ENCODE data around the gene PRTG. TPM values are rescaled to one million over a fixed set of nuclear protein-coding genes. Genes with fewer than 3 reads are reported as not detected.

PRTG gene
- total RNA-seq, 1 experiment from 2014 or later = 11.4 TPM

GRCh38 chr15:55766676-55767075 is 23.7 kb upstream of the PRTG start:
- intact Hi-C loops (cut with micrococcal nuclease; ENCODE audit: unreplicated experiment) (no loop called here), in situ Hi-C loops (cut with HindIII; ENCODE audit: low pct_unique_long_range_greater_than_20kb, low sequenced_read_pairs) (no loop called here)
- no peaks in the 10 kb centered on the region for H3K9me3 ChIP-seq (ENCODE audit: control insufficient read depth, insufficient read depth, low read depth, low read length)
- ChIA-PET POLR2A (interaction anchor here (0.7 kb wide), 1 partner anchor 95 kb away, joined by 3 read pairs; no protein-coding TSS in a partner anchor), CTCF (no interaction called here)
- no peaks in the 10 kb centered on the region for H3K36me3 ChIP-seq (ENCODE audit: control insufficient read depth, insufficient read depth, low read length)
- H3K4me3 ChIP-seq (ENCODE audit: low read depth in 2 of 2, low read length in 2 of 2) = no peak overlapping the region
- no peak overlapping the region for H3K27ac ChIP-seq (ENCODE audit: low read length)
- H3K27me3 ChIP-seq (ENCODE audit: control insufficient read depth, insufficient read depth, low read length) = no peaks in the 10 kb centered on the region
- no TSS peak for BruUV-seq (replicated peaks)
- no peak for TF ChIP-seq SIN3A (IDR thresholded peaks at IDR 0.05; ENCODE audit: borderline replicate concordance, insufficient read depth, low read depth, low read length)
- TF ChIP-seq CTCF (IDR thresholded peaks at IDR 0.05) = no peak
- TF ChIP-seq REST (IDR thresholded peaks at IDR 0.05; ENCODE audit: insufficient read depth in 1 of 2, low read depth in 2 of 2, low read length in 1 of 2) = no peak
- no peak for TF ChIP-seq POLR2AphosphoS5 (IDR thresholded peaks at IDR 0.05; ENCODE audit: low read depth, low read length)
- TF ChIP-seq TCF7L2 (IDR thresholded peaks at IDR 0.05; ENCODE audit: low read depth, low read length) = no peak
- H3K4me1 ChIP-seq (ENCODE audit: control insufficient read depth, insufficient read depth, low read length) = no peaks in the 10 kb centered on the region
- ATAC-seq (no peak), DNase-seq (ENCODE audit: low read depth, low spot score) (no peak)

- Histone ChIP-seq H3K36me3 (ENCODE audit: control insufficient read depth, insufficient read depth, low read length) (no peaks in the 10 kb centered on the region), H3K4me3 (ENCODE audit: low read depth in 2 of 2, low read length in 2 of 2) (no peak overlapping the region), H3K27ac (ENCODE audit: low read length) (no peak overlapping the region), H3K4me1 (ENCODE audit: control insufficient read depth, insufficient read depth, low read length) (no peaks in the 10 kb centered on the region), H3K9me3 (ENCODE audit: control insufficient read depth, insufficient read depth, low read depth, low read length) (no peaks in the 10 kb centered on the region), H3K27me3 (ENCODE audit: control insufficient read depth, insufficient read depth, low read length) (no peaks in the 10 kb centered on the region)
- BruUV-seq (replicated peaks) = no TSS peak
- in situ Hi-C loops (cut with HindIII; ENCODE audit: low pct_unique_long_range_greater_than_20kb, low sequenced_read_pairs) = no loop called here
- ChIA-PET POLR2A (no interaction called here), CTCF (no interaction called here)
- intact Hi-C loops (cut with micrococcal nuclease; ENCODE audit: unreplicated experiment) = no loop called here
- no peak for TF ChIP-seq SIN3A (IDR thresholded peaks at IDR 0.05; ENCODE audit: borderline replicate concordance, insufficient read depth, low read depth, low read length)
- TF ChIP-seq CTCF (IDR thresholded peaks at IDR 0.05) = no peak
- no peak for TF ChIP-seq POLR2AphosphoS5 (IDR thresholded peaks at IDR 0.05; ENCODE audit: low read depth, low read length)
- TF ChIP-seq REST (IDR thresholded peaks at IDR 0.05; ENCODE audit: insufficient read depth in 1 of 2, low read depth in 2 of 2, low read length in 1 of 2) = no peak
- no peak for TF ChIP-seq TCF7L2 (IDR thresholded peaks at IDR 0.05; ENCODE audit: low read depth, low read length)
- DNase-seq (ENCODE audit: low read depth, low spot score) (no peak), ATAC-seq (no peak)
These were observed 21.4 kb upstream of the PRTG start for GRCh38 chr15:55764398-55764797.
